Measurements from ENCODE around the gene RPS17. TPM values are rescaled to one million over a fixed set of nuclear protein-coding genes. Genes with fewer than 3 reads are reported as not detected.

Gene RPS17
- polyA plus RNA-seq, 1 donor (not counting 4 experiments of a cell fraction or from before 2014, with no cell fraction given) = 4,320 TPM

DNA sequence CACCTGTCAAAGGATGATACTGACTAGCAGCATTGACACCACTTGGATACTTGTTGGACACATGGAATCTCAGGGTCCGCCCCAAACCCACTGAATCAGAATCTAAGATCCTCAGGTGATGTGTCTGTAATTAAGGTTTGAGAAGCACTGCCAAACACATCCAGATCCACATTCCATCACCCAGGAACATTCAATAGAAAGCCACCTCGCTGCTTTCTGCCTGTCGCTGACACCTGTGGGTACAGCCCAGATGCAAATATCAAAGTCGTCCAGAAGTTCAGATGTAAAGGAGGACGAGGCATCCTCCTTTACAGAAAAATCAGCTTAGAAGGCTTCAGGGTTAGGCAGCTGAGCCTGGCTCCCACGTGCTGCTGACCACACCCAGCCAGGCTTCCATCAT lies 5.2 kb upstream of the RPS17 start:
- no peak overlapping the region for H2AFZ ChIP-seq (ENCODE audit: control insufficient read depth, low read length)
- TF ChIP-seq EZH2 (IDR thresholded peaks at IDR 0.05; ENCODE audit: low read length) = no peak
- TF ChIP-seq, protein P1, sequence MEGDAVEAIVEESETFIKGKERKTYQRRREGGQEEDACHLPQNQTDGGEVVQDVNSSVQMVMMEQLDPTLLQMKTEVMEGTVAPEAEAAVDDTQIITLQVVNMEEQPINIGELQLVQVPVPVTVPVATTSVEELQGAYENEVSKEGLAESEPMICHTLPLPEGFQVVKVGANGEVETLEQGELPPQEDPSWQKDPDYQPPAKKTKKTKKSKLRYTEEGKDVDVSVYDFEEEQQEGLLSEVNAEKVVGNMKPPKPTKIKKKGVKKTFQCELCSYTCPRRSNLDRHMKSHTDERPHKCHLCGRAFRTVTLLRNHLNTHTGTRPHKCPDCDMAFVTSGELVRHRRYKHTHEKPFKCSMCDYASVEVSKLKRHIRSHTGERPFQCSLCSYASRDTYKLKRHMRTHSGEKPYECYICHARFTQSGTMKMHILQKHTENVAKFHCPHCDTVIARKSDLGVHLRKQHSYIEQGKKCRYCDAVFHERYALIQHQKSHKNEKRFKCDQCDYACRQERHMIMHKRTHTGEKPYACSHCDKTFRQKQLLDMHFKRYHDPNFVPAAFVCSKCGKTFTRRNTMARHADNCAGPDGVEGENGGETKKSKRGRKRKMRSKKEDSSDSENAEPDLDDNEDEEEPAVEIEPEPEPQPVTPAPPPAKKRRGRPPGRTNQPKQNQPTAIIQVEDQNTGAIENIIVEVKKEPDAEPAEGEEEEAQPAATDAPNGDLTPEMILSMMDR (optimal IDR thresholded peaks at IDR 0.05 in 1 of 3, IDR thresholded peaks at IDR 0.05 in 1 of 3, conservative IDR thresholded peaks at IDR 0.05 in 1 of 3; ENCODE audit: extremely low read depth in 1 of 3, insufficient read depth in 2 of 3, low read length in 3 of 3) = no peak
- dilution Hi-C loops (cut with MboI; ENCODE audit: extremely low pct_ligation_motif_present, low sequenced_read_pairs) = no loop called here
- no peaks in the 10 kb centered on the region for H3K36me3 ChIP-seq (ENCODE audit: control insufficient read depth in 2 of 2, extremely low read depth in 1 of 2, insufficient read depth in 2 of 2, low read length in 2 of 2)
- DNase-seq (ENCODE audit: low read depth, low spot score) (no peak), FAIRE-seq (no peak)
- no peaks in the 10 kb centered on the region for H3K9me1 ChIP-seq (ENCODE audit: control insufficient read depth, extremely low read depth, insufficient read depth, low read length)
- H3K9me3 ChIP-seq (ENCODE audit: control insufficient read depth, low read depth, low read length) = no peaks in the 10 kb centered on the region
- no peak overlapping the region for H3K4me2 ChIP-seq (ENCODE audit: control insufficient read depth, extremely low read depth, insufficient read depth, low read depth, low read length)
- H4K20me1 ChIP-seq (ENCODE audit: control insufficient read depth, extremely low read depth, insufficient read depth, low read length) = no peaks in the 10 kb centered on the region
- peaks cover 4% of the 10 kb centered on the region for H3K4me1 ChIP-seq (ENCODE audit: control insufficient read depth, extremely low read depth, insufficient read depth, low read length)
- no peak overlapping the region for H3K9ac ChIP-seq (ENCODE audit: control insufficient read depth, extremely low read depth, insufficient read depth, low read length)
- peaks cover 5% of the 10 kb centered on the region for H3K79me2 ChIP-seq (ENCODE audit: control insufficient read depth, insufficient read depth, low read length)
- no peak overlapping the region for H3K27ac ChIP-seq (ENCODE audit: control insufficient read depth, insufficient read depth, low read length)
- H3K27me3 ChIP-seq (ENCODE audit: control insufficient read depth, extremely low read depth, insufficient read depth, low read length) = no peaks in the 10 kb centered on the region
- no peak overlapping the region for H3K4me3 ChIP-seq (ENCODE audit: control insufficient read depth in 2 of 3, extremely low read depth in 1 of 3, insufficient read depth in 2 of 3, low read depth in 1 of 3, low read length in 3 of 3)

DNA sequence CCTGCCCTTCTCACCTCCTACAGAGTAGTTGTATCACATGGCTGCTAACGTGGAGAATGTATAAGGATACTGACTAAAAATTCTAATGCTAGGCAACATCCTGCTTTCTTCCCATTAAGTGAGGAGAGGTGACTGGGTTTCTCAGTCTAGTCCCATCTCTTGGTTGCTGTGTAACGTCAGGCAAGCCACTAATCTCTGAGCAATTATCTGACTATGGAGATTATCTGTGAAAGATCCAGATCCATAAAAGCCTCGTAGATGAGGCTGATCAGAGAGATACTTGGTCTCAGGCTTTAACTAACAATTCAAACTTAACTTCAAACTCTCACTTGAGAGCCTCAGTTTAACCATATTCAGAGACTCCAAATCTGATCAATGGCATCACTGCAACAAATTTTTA lies 4.7 kb upstream of the RPS17 start:
- Histone ChIP-seq H3K9ac (ENCODE audit: control insufficient read depth, extremely low read depth, insufficient read depth, low read length) (no peak overlapping the region), H3K79me2 (ENCODE audit: control insufficient read depth, insufficient read depth, low read length) (peaks cover 8% of the 10 kb centered on the region), H3K27ac (ENCODE audit: control insufficient read depth, insufficient read depth, low read length) (no peak overlapping the region), H3K4me3 (ENCODE audit: control insufficient read depth in 2 of 3, extremely low read depth in 1 of 3, insufficient read depth in 2 of 3, low read depth in 1 of 3, low read length in 3 of 3) (no peak overlapping the region), H3K9me3 (ENCODE audit: control insufficient read depth, low read depth, low read length) (no peaks in the 10 kb centered on the region), H3K9me1 (ENCODE audit: control insufficient read depth, extremely low read depth, insufficient read depth, low read length) (no peaks in the 10 kb centered on the region), H2AFZ (ENCODE audit: control insufficient read depth, low read length) (no peak overlapping the region), H3K36me3 (ENCODE audit: control insufficient read depth in 2 of 2, extremely low read depth in 1 of 2, insufficient read depth in 2 of 2, low read length in 2 of 2) (no peaks in the 10 kb centered on the region), H3K27me3 (ENCODE audit: control insufficient read depth, extremely low read depth, insufficient read depth, low read length) (no peaks in the 10 kb centered on the region), H3K4me1 (ENCODE audit: control insufficient read depth, extremely low read depth, insufficient read depth, low read length) (peaks cover 4% of the 10 kb centered on the region), H4K20me1 (ENCODE audit: control insufficient read depth, extremely low read depth, insufficient read depth, low read length) (no peaks in the 10 kb centered on the region), H3K4me2 (ENCODE audit: control insufficient read depth, extremely low read depth, insufficient read depth, low read depth, low read length) (no peak overlapping the region)
- no peak for FAIRE-seq
- no peak for TF ChIP-seq EZH2 (IDR thresholded peaks at IDR 0.05; ENCODE audit: low read length)
- TF ChIP-seq, protein P1 (optimal IDR thresholded peaks at IDR 0.05 in 1 of 3, IDR thresholded peaks at IDR 0.05 in 1 of 3, conservative IDR thresholded peaks at IDR 0.05 in 1 of 3; ENCODE audit: extremely low read depth in 1 of 3, insufficient read depth in 2 of 3, low read length in 3 of 3) = no peak
- dilution Hi-C loops (cut with MboI; ENCODE audit: extremely low pct_ligation_motif_present, low sequenced_read_pairs) = no loop called here
- no peak for DNase-seq (ENCODE audit: low read depth, low spot score)
